Lung (tissue), 12 donors: ENCODE measurements around the gene SMARCD1. TPM values are rescaled to one million over a fixed set of nuclear protein-coding genes. Genes with fewer than 3 reads are reported as not detected.

Experiments used
- ATAC-seq: fragments of 200-7000 bp; cut with Tn5 transposase; one replicate; pipeline ENCODE4 v1.9.1; 2020; ENCODE audit warnings: moderate number of reproducible peaks; ENCODE audit not compliant: insufficient read depth, low FRiP score
- DNase-seq, 3 donors: peaks; one replicate each; pipeline ENCODE4 v3.0.0-alpha.2; 2013 to 2017
- H3K27ac ChIP-seq, 2 donors: one replicate each; pipeline ENCODE4 v1.5.1; 2013; ENCODE audit warnings: mild to moderate bottlenecking in 2 of 2, moderate library complexity in 2 of 2, control low read depth in 1 of 2, inconsistent platforms in 1 of 2, low read depth in 1 of 2, low read length in 1 of 2
- H3K27me3 ChIP-seq, 3 donors: one replicate each; pipeline ENCODE4 v1.5.1; 2013; ENCODE audit warnings: low read length in 2 of 3; ENCODE audit not compliant: control insufficient read depth in 3 of 3, insufficient read depth in 3 of 3
- H3K36me3 ChIP-seq, 4 donors: one replicate each; pipeline ENCODE4 v1.5.1; 2013; ENCODE audit warnings: low read length in 4 of 4, mild to moderate bottlenecking in 1 of 4, moderate library complexity in 1 of 4; ENCODE audit not compliant: control insufficient read depth in 4 of 4, insufficient read depth in 4 of 4
- H3K4me1 ChIP-seq, 5 donors: one replicate each; pipeline ENCODE4 v1.5.1; 2013; ENCODE audit warnings: low read length in 5 of 5, mild to moderate bottlenecking in 2 of 5, moderate library complexity in 1 of 5; ENCODE audit not compliant: control insufficient read depth in 5 of 5, insufficient read depth in 5 of 5
- H3K4me3 ChIP-seq: one replicate; pipeline ENCODE4 v1.5.1; 2013; ENCODE audit warnings: mild to moderate bottlenecking, control low read depth, moderate library complexity
- H3K9ac ChIP-seq, 2 donors: one replicate each; pipeline ENCODE4 v1.5.1; 2013; ENCODE audit warnings: low read length in 2 of 2, control low read depth in 1 of 2; ENCODE audit not compliant: insufficient read depth in 1 of 2
- H3K9me3 ChIP-seq, 4 donors: one replicate each; pipeline ENCODE4 v1.5.1; 2013; ENCODE audit warnings: low read length in 3 of 4, mild to moderate bottlenecking in 1 of 4, moderate library complexity in 1 of 4; ENCODE audit not compliant: control insufficient read depth in 4 of 4, insufficient read depth in 3 of 4
- CTCF ChIP-seq: IDR thresholded peaks from 2 replicates; pipeline ENCODE4 v1.5.1; 2012; ENCODE audit warnings: mild to moderate bottlenecking; ENCODE audit errors: control extremely low read depth, extremely low read depth
- WGBS, 2 donors: extraction: QIAGEN DNeasy Blood & Tissue Kit; methylation state at CpG; one replicate each; pipeline ENCODE4 v1.1.7; 2013; 5-methylcytosine and 5-hydroxymethylcytosine counted together
- polyA plus RNA-seq, 2 donors: library from polyadenylated mRNA; stranded (reverse); fragments of 200-250 nt; gene quantifications; one replicate each; pipeline ENCODE4 v1.2.1, GENCODE V29; 2013
- total RNA-seq, 2 donors: library from RNA; depleted of rRNA in 1 of 2; stranded (reverse); fragments of >200 nt in 1 of 2; gene quantifications; one replicate each; pipeline ENCODE4 v1.2.1, GENCODE V29; 2014 to 2021
- donor health status: control.
- donor health status: control.
- donor health status: Bipolar disorder and iron deficiency.
- donor health status: healthy.
- donor health status: DM: yes; HTN: yes; CAD: no.

Gene SMARCD1
- total and polyA plus RNA-seq, 4 donors = 11.9 to 58.8 (median 41.6) TPM

- Histone ChIP-seq H3K4me3 (no peak overlapping the region), H3K36me3 (peaks cover 0 to 3% (median 0%) of the 10 kb centered on the region in 4 donors), H3K9me3 (no peaks in the 10 kb centered on the region), H3K27ac (peak overlapping the region; percentile 73 to 88), H3K9ac (no peak overlapping the region), H3K4me1 (peaks cover 0 to 12% (median 0%) of the 10 kb centered on the region in 5 donors), H3K27me3 (no peaks in the 10 kb centered on the region)
- WGBS, 2 donors = 45 to 74% methylated on average over 8 of the region's 8 CpGs
- DNase-seq = no peak
- no peak for ATAC-seq
- TF ChIP-seq CTCF = no peak
Observed at GRCh38 chr12:50110127-50110761, 25.1 kb downstream of the SMARCD1 start.

GRCh38 chr12:50110762-50111351 lies 25.7 kb downstream of the SMARCD1 start:
- Histone ChIP-seq H3K9me3 (no peaks in the 10 kb centered on the region), H3K27me3 (no peaks in the 10 kb centered on the region), H3K9ac (no peak overlapping the region), H3K27ac (peak overlapping the region; percentile 73 to 88), H3K36me3 (peaks cover 0 to 4% (median 2%) of the 10 kb centered on the region in 4 donors), H3K4me3 (no peak overlapping the region), H3K4me1 (peaks cover 0 to 12% (median 0%) of the 10 kb centered on the region in 5 donors)
- ATAC-seq = no peak
- no peak for TF ChIP-seq CTCF
- peak in 1 of 3 donors; percentile 23 for DNase-seq
- WGBS, 2 donors = 31 to 34% methylated on average over 7 of the region's 7 CpGs

- H3K9me3 ChIP-seq = no peaks in the 10 kb centered on the region
- peaks cover 0 to 12% (median 0%) of the 10 kb centered on the region in 5 donors for H3K4me1 ChIP-seq
- H3K27me3 ChIP-seq = no peaks in the 10 kb centered on the region
- WGBS, 2 donors = 10 to 14% methylated on average over 19 of the region's 19 CpGs
- peak overlapping the region; percentile 65 to 88 for H3K27ac ChIP-seq
- peaks cover 0 to 4% (median 2%) of the 10 kb centered on the region in 4 donors for H3K36me3 ChIP-seq
- DNase-seq = no peak
- ATAC-seq = no peak
- no peak overlapping the region for H3K9ac ChIP-seq
- H3K4me3 ChIP-seq = no peak overlapping the region
- no peak for TF ChIP-seq CTCF
Observed at GRCh38 chr12:50111395-50111692, 26.2 kb downstream of the SMARCD1 start.
